Gastroesophageal sphincter (tissue), 3 donors: ENCODE measurements around the gene ABCC2.

Experiments
- EP300 ChIP-seq: sonication (generic); formaldehyde crosslinking; IDR thresholded peaks from one replicate; pipeline ENCODE4 v1.6.1; 2017; ENCODE audit warnings: antibody characterized with exemption, mild to moderate bottlenecking
- POLR2A ChIP-seq, 2 donors: fragments of 450-650 bp; IDR thresholded peaks; one replicate each; pipeline ENCODE4 v1.6.1; 2017; ENCODE audit warnings: antibody characterized with exemption in 2 of 2, mild to moderate bottlenecking in 2 of 2, moderate library complexity in 1 of 2
- TF ChIP-seq, protein P1 (sequence below), 4 experiments: fragments of 200-600 bp in 2 of 4; fragments of 450-650 bp in 2 of 4; sonication (generic) in 1 of 4; IDR thresholded peaks; one replicate each; pipeline ENCODE4 v1.5.1; 2017 to 2019; ENCODE audit warnings: antibody characterized with exemption in 4 of 4, mild to moderate bottlenecking in 2 of 4, moderate library complexity in 2 of 4

GRCh38 chr10:99841746-99842145, 59.3 kb downstream of the ABCC2 start:
- TF ChIP-seq, protein P1, sequence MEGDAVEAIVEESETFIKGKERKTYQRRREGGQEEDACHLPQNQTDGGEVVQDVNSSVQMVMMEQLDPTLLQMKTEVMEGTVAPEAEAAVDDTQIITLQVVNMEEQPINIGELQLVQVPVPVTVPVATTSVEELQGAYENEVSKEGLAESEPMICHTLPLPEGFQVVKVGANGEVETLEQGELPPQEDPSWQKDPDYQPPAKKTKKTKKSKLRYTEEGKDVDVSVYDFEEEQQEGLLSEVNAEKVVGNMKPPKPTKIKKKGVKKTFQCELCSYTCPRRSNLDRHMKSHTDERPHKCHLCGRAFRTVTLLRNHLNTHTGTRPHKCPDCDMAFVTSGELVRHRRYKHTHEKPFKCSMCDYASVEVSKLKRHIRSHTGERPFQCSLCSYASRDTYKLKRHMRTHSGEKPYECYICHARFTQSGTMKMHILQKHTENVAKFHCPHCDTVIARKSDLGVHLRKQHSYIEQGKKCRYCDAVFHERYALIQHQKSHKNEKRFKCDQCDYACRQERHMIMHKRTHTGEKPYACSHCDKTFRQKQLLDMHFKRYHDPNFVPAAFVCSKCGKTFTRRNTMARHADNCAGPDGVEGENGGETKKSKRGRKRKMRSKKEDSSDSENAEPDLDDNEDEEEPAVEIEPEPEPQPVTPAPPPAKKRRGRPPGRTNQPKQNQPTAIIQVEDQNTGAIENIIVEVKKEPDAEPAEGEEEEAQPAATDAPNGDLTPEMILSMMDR (IDR thresholded peaks at IDR 0.05), result no peak
- no peak for TF ChIP-seq EP300
- no peak for TF ChIP-seq POLR2A (IDR thresholded peaks at IDR 0.05)
